ENCODE measurements around the gene MDM4. TPM values are rescaled to one million over a fixed set of nuclear protein-coding genes. Genes with fewer than 3 reads are reported as not detected.

Gene MDM4
- total RNA-seq, 1 donor from 2014 or later, result 9.2 TPM

DNA sequence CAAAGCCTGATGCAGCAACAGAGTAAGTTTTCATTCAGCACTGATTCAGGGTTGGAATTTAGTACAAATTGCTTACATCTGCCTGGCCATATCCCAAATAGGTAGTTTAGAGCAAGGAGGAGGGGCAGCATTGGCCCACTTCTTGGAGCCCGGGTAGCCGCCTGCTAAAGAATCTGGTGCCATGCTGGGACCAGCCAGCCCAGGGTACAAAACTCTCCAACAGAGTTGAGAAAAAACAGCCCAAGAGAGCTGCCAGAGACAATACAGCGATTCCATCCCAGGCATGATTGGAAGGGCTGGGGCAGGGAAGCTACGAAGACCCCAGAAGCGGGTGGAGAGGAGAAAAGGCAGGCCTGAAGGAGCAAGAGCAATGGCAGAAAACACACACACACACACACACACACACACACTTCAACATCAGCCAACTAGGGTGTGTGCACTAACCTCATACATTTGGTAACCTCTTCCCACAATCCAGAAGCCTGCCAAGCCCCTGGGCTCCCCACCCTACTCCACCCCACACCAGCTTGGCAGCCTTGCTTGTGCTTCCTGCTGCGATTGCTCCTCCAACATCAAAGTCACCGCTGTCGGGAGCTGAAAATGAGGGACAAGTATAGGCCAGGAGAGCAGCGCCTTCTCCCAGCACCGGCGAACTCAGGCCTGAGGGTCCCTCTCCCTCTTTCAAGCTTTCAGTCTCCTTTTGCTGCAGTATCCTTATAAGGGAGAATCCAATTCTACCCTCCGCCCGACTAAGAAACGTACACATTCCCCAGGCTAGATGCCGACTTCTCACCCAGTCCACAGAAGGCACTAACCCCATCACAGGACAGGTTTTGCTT lies 22.8 kb upstream of the MDM4 start:
- peak in 1 of 2 donors; percentile 54 for DNase-seq (ENCODE audit: low read depth in 2 of 2)

DNA sequence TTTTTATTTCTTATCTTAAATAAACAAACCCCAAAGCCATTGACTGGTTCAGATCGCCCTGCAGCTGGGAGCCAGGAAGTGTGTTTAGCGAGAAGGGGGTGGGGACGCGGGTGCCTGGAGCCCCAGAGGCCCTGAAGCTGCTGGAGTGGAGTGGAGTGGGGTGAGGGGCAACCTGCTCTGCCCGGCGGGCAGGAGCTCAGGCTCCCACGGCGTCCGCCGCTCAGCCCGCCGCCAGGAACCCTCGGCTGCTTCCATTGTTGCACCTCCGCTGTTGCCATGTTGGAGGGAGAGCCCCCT lies 22.3 kb upstream of the MDM4 start:
- DNase-seq (ENCODE audit: low read depth in 2 of 2), result peak in 1 of 2 donors; percentile 78

- peak in 1 of 2 donors; percentile 88 for DNase-seq (ENCODE audit: low read depth in 2 of 2)
Measured at GRCh38 chr1:204494281-204495077, 21.7 kb upstream of the MDM4 start, which contains the start of gene PIK3C2B. PIK3C2B (minus strand) TSS chr1:204494805; CDS start chr1:204469802, 25,003 bp downstream.

GRCh38 chr1:204495078-204495753 lies 21.0 kb upstream of the MDM4 start:
- no peak for DNase-seq (ENCODE audit: low read depth in 2 of 2)

DNA sequence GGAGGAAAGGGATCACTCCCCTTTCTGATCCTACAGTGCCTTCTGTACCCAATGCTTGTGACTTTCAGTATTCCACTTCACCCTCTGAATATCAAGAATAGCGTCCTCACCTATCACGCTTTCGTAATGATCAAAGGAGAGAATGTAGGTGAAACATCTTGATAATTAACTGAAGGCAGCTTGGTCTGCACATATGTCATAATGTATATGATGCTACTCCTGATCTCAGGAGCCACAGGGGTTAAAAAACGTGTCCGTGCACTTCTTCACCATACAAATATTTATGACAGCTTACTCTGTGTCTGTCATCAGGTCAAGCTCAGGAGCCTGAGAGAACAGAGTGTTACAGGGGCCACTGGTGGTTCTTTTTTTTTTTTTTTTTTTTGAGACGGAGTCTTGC lies 20.4 kb upstream of the MDM4 start:
- DNase-seq (ENCODE audit: low read depth in 2 of 2), result no peak

- no peak for DNase-seq (ENCODE audit: low read depth in 2 of 2)
Measured at GRCh38 chr1:204498981-204499380, 17.2 kb upstream of the MDM4 start.

GRCh38 chr1:204499511-204500468 lies 16.4 kb upstream of the MDM4 start:
- no peak for DNase-seq (ENCODE audit: low read depth in 2 of 2)

- no peak for DNase-seq (ENCODE audit: low read depth in 2 of 2)
Measured at GRCh38 chr1:204502241-204502640, 14.0 kb upstream of the MDM4 start.

- peak; percentile 55 to 72 for DNase-seq (ENCODE audit: low read depth in 2 of 2)
Measured at GRCh38 chr1:204503122-204503912, 12.9 kb upstream of the MDM4 start.

GRCh38 chr1:204503913-204504519 lies 12.2 kb upstream of the MDM4 start:
- no peak for DNase-seq (ENCODE audit: low read depth in 2 of 2)

- no peak for DNase-seq (ENCODE audit: low read depth in 2 of 2)
Measured at GRCh38 chr1:204505674-204506200, 10.5 kb upstream of the MDM4 start.

DNA sequence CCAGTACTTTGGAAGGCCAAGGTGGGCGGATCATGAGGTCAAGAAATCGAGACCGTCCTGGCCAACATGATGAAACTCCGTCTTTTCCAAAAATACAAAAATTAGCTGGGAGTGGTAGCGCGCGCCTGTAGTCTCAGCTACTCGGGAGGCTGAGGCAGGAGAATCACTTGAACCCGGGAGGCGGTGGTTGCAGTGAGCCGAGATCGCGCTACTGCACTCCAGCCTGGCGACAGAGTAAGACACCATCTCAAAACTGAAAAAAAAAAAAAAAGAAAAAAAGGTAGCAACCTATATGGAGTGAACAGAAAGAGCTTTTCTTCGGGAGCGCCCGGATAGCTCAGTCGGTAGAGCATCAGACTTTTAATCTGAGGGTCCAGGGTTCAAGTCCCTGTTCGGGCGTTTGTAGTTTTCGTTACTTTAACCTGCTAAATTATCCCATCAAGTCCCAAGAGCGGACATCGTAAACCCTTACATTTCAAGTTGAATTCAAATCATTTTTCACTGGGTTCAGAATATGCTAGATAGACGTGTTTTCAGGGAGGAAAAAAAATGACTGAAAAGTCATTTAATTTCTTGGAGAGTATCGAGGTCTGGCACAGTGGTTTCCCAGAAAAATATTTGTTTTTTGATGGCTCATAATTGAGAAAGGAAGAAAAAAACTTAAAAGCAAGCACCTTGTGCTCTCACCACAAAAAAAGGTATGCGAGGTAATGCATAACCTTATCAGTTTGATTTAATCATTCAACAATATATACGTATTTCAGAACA lies 9.8 kb upstream of the MDM4 start:
- DNase-seq (ENCODE audit: low read depth in 2 of 2), result peak; percentile 78 to 87

- peak; percentile 88 to 93 for DNase-seq (ENCODE audit: low read depth in 2 of 2)
Measured at GRCh38 chr1:204506969-204507316, 9.3 kb upstream of the MDM4 start.

DNA sequence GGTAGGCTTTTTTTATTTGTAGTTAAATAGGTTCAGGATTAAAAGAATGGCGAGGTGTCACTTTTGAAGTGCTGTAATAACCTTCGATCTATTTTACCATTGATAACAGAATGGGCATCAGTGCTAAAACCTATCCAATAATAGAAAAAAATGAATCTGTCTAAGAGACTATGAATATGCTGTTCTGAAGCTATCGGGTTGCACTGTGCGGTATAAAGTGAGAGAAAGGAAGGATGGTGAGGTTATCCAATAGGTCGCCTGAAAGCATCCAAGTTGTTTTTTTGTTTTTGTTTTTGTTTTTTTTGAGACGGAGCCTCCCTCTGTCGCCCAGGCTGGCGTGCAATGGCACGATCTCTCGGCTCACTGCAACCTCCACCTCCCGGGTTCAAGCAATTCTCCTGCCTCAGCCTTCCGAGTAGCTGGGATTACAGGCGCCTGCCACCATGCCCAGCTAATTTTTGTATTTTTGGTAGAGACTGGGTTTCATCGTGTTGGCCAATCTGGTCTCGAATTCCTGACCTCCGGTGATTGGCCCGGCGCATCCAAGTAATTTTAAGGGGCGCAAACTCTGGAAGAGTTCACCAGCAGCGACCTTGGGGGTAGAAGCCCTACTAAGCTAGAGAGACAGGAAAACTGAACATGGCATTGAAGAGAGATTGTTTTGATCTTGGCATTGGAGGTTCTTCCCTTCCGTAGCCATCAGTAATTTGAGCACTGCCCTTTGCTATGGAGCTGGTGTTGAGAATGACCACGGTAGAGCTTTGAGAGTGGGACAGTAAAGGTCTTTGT lies 8.7 kb upstream of the MDM4 start:
- peak in 1 of 2 donors; percentile 41 for DNase-seq (ENCODE audit: low read depth in 2 of 2)

GRCh38 chr1:204509186-204509635 lies 7.0 kb upstream of the MDM4 start:
- DNase-seq (ENCODE audit: low read depth in 2 of 2), result no peak

DNA sequence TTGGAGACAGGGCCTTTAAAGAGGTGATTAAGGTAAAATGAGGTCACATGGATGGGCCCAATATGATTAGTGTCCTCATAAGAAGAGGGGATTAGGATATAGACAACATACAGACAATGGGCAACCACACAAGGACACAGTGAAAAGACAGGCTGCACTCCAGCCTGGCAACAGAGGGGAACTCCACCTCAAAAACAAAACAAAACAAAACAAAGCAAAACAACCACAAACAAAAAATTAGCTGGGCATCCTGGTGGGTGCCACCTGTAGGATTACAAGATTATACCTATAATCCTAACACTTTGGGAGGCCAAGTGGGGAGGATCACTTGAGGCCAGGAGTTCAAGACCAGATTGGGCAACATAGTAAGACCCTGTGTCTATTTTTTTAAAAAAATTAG lies 4.8 kb upstream of the MDM4 start:
- no peak for DNase-seq (ENCODE audit: low read depth in 2 of 2)

DNA sequence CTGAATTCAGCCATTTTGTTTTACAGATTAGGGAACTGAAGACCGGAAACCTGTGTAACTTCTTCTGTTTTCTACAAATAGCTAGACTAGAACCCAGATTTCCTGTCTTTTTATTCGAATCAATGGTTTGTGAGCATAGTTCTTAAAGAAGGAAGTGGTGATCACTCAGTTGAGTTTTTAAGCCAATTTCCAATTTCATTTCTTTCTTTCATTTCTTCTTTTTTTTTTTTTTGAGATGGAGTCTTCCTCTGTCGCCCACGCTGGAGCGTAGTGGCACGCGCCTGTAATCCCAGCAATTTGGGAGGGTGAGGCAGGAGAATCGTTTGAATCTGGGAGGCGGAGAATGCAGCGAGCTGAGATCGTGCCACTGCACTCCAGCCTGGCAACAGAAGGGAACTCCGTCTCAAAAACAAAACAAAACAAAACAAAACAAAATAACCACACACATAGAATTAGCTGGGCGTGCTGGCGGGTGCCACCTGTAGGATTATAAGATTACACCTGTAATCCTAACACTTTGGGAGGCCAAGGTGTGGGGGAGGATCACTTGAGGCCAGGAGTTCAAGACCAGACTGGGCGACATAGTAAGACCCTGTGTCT lies 3.0 kb upstream of the MDM4 start:
- no peak for DNase-seq (ENCODE audit: low read depth in 2 of 2)
